A673 (cell line): ENCODE data around the gene TAF3. TPM values are rescaled to one million over a fixed set of nuclear protein-coding genes. Genes with fewer than 3 reads are reported as not detected.

ENCODE experiments used
- BruUV-seq: library from RNA; stranded (reverse); fragments of 400-500 nt; replicated peaks from 2 replicates; lab custom pipeline; 2021; lab: Mats Ljungman, UMichigan
- CTCF ChIA-PET: fragments of 300-600 bp; sonication (Branson Sonifier 250); formaldehyde crosslinking; loops from one replicate; lab custom pipeline; 2022; ENCODE audit warnings: antibody characterized with exemption; lab: Charles Lee
- POLR2A ChIA-PET: fragments of 300-600 bp; sonication (Branson Sonifier 250); formaldehyde crosslinking; loops from one replicate; lab custom pipeline; 2022; ENCODE audit warnings: antibody characterized with exemption; ENCODE audit not compliant: low non-redundant PET; lab: Charles Lee
- DNase-seq: peaks from one replicate; pipeline ENCODE4 v3.0.0-alpha.2; 2015; ENCODE audit warnings: low spot score
- H3K27ac ChIP-seq: fragments of 200-600 bp; sonication (generic); 2 replicates; pipeline ENCODE4 v1.5.1; 2016; ENCODE audit warnings: mixed run types, low read depth, mild to moderate bottlenecking, mixed read lengths, antibody characterized with exemption, low read length; ENCODE audit not compliant: poor library complexity, severe bottlenecking
- H3K27me3 ChIP-seq: fragments of 200-600 bp; sonication (generic); replicated peaks from 2 replicates; pipeline ENCODE4 v1.6.1; 2017; ENCODE audit warnings: mixed run types, low read depth, mild to moderate bottlenecking, mixed read lengths, antibody characterized with exemption, low read length; ENCODE audit not compliant: insufficient read depth, poor library complexity
- H3K36me3 ChIP-seq: fragments of 200-600 bp; sonication (generic); 2 replicates; pipeline ENCODE4 v1.6.1; 2016; ENCODE audit warnings: mixed run types, mild to moderate bottlenecking, mixed read lengths, antibody characterized with exemption, low read length; ENCODE audit not compliant: insufficient read depth, poor library complexity, severe bottlenecking
- H3K4me1 ChIP-seq: fragments of 200-600 bp; sonication (generic); 2 replicates; pipeline ENCODE4 v1.6.1; 2017; ENCODE audit warnings: mixed run types, mild to moderate bottlenecking, mixed read lengths, antibody characterized with exemption, low read length; ENCODE audit not compliant: insufficient read depth, poor library complexity, severe bottlenecking
- H3K4me3 ChIP-seq: fragments of 200-600 bp; sonication (generic); 2 replicates; pipeline ENCODE4 v1.5.1; 2016; ENCODE audit warnings: low read depth, mixed run types, mild to moderate bottlenecking, mixed read lengths, low read length; ENCODE audit not compliant: poor library complexity, severe bottlenecking
- H3K9me3 ChIP-seq: fragments of 200-600 bp; sonication (generic); 2 replicates; pipeline ENCODE4 v1.6.1; 2016; ENCODE audit warnings: mixed run types, low read depth, mild to moderate bottlenecking, mixed read lengths, antibody characterized with exemption, low read length; ENCODE audit not compliant: poor library complexity, severe bottlenecking
- EZH2 ChIP-seq: fragments of 200-600 bp; sonication (generic); IDR thresholded peaks from 2 replicates; pipeline ENCODE4 v1.6.1; 2017; ENCODE audit warnings: borderline replicate concordance, low read depth, mild to moderate bottlenecking, mixed read lengths, antibody characterized with exemption, low read length; ENCODE audit not compliant: poor library complexity, severe bottlenecking
- intact Hi-C: fragments of 100-400 bp; cut with micrococcal nuclease; formaldehyde crosslinking; loops from one replicate; pipeline ENCODE4 v1.10.0; 2022; ENCODE audit not compliant: unreplicated experiment
- total RNA-seq: library from RNA; stranded (reverse); gene quantifications from 2 replicates; pipeline ENCODE4 v1.2.3, GENCODE V29; 2021
- TF ChIP-seq, protein P1 (sequence below): fragments of 300-800, 200-600 bp; sonication (generic); conservative IDR thresholded peaks from 2 replicates; pipeline ENCODE4 v1.5.1; 2017; ENCODE audit warnings: low read depth, mild to moderate bottlenecking, antibody characterized with exemption, low read length, moderate library complexity, mixed read lengths

Gene TAF3
- total RNA-seq, 1 experiment from 2014 or later = 14.0 TPM

DNA sequence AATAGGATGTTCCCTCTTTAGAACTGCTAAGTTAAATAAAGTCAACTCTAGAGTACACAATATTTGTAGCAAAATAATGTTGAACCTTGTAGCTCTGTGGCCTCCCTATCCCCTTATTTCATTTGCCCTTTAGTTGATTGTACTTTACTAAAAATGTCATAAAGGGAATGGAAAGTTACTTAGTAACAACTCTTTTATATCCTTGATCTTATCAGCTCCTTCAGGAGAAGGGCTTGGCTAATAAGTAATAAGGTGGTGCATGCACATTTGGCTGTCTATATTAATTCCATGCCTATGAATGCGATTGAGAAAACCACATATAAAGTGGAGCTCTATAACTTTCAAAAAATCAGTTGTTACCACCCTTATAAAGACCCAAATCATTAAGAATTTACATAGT lies 194.7 kb downstream of the TAF3 start:
- Histone ChIP-seq H3K27me3 (no peaks in the 10 kb centered on the region), H3K36me3 (peaks cover 3% of the 10 kb centered on the region), H3K9me3 (no peaks in the 10 kb centered on the region), H3K27ac (no peak overlapping the region), H3K4me3 (no peak overlapping the region), H3K4me1 (no peaks in the 10 kb centered on the region)
- ChIA-PET POLR2A (no interaction called here), CTCF (no interaction called here)
- no peak for DNase-seq
- no peak for TF ChIP-seq EZH2
- TF ChIP-seq, protein P1, sequence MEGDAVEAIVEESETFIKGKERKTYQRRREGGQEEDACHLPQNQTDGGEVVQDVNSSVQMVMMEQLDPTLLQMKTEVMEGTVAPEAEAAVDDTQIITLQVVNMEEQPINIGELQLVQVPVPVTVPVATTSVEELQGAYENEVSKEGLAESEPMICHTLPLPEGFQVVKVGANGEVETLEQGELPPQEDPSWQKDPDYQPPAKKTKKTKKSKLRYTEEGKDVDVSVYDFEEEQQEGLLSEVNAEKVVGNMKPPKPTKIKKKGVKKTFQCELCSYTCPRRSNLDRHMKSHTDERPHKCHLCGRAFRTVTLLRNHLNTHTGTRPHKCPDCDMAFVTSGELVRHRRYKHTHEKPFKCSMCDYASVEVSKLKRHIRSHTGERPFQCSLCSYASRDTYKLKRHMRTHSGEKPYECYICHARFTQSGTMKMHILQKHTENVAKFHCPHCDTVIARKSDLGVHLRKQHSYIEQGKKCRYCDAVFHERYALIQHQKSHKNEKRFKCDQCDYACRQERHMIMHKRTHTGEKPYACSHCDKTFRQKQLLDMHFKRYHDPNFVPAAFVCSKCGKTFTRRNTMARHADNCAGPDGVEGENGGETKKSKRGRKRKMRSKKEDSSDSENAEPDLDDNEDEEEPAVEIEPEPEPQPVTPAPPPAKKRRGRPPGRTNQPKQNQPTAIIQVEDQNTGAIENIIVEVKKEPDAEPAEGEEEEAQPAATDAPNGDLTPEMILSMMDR = no peak
- intact Hi-C loops = no loop called here
- no TSS peak for BruUV-seq

DNA sequence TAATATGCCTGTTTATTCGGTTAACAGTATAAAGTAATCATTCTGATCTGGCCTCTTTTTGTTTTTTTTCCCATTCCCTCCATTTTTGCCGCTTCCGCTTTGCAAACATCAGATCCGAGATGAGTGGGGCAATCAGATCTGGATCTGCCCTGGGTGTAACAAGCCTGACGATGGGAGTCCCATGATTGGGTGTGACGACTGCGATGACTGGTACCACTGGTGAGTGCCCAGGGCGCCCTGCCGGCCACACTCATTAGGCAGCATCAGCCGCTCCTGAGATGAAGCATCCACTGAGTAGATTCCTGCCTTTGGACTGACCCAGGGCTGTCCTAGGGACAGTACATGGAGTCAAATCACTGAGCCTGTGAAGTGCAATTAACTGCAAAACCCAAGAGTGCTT lies 195.3 kb downstream of the TAF3 start:
- DNase-seq = no peak
- POLR2A ChIA-PET = no interaction called here
- Histone ChIP-seq H3K9me3 (no peaks in the 10 kb centered on the region), H3K4me1 (no peaks in the 10 kb centered on the region), H3K4me3 (no peak overlapping the region), H3K27ac (no peak overlapping the region), H3K27me3 (no peaks in the 10 kb centered on the region), H3K36me3 (peaks cover 3% of the 10 kb centered on the region)
- intact Hi-C loops = no loop called here
- CTCF ChIA-PET = no interaction called here
- TF ChIP-seq, protein P1 = no peak
- no peak for TF ChIP-seq EZH2
- BruUV-seq = no TSS peak

DNA sequence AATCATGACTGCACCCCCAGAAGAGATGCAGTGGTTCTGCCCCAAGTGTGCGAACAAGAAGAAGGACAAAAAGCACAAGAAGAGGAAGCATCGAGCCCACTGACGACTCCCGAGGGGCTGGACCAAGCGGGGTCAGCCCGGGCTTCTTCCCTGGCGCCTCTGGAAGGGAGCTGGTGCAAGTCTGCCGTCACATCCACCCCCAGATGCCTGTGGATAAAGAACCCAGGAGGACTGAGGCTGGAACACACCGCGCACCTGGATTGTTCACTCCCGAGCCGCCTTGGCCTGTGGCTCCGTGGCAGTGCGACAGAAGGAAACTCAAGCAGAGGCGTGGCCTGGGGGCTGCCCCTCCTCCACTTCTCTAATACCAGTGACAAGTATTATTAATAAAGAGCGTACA lies 196.3 kb downstream of the TAF3 start:
- no TSS peak for BruUV-seq
- no peak for DNase-seq
- Histone ChIP-seq H3K9me3 (no peaks in the 10 kb centered on the region), H3K36me3 (peaks cover 3% of the 10 kb centered on the region), H3K4me1 (no peaks in the 10 kb centered on the region), H3K4me3 (no peak overlapping the region), H3K27me3 (no peaks in the 10 kb centered on the region), H3K27ac (no peak overlapping the region)
- TF ChIP-seq, protein P1 = no peak
- TF ChIP-seq EZH2 = no peak
- ChIA-PET POLR2A (no interaction called here), CTCF (no interaction called here)
- intact Hi-C loops = no loop called here
